IMR-90 (cell line): ENCODE data around the gene IL17B.

Experiments used
- CEBPB ChIP-seq: IDR thresholded peaks from 2 replicates; pipeline ENCODE4 v1.6.1; 2012; ENCODE audit warnings: low read depth, low read length, improper control_type of control experiment
- CHD1 ChIP-seq: IDR thresholded peaks from 2 replicates; pipeline ENCODE4 v1.6.1; 2012; ENCODE audit warnings: low read depth, low read length, improper control_type of control experiment
- CTCF ChIP-seq: conservative IDR thresholded peaks from 2 replicates; pipeline ENCODE4 v1.5.1; 2012; ENCODE audit warnings: mild to moderate bottlenecking, low read depth, low read length, improper control_type of control experiment
- ELK1 ChIP-seq: fragments of 150-350 bp; IDR thresholded peaks from 2 replicates; pipeline ENCODE4 v1.6.1; 2016; ENCODE audit warnings: low read depth, mild to moderate bottlenecking, low read length, moderate library complexity, borderline replicate concordance
- FOS ChIP-seq: fragments of 150-350 bp; IDR thresholded peaks from 2 replicates; pipeline ENCODE4 v1.6.1; 2016; ENCODE audit warnings: low read depth, low read length
- MAFK ChIP-seq: IDR thresholded peaks from 2 replicates; pipeline ENCODE4 v1.6.1; 2012; ENCODE audit warnings: low read depth, low read length, improper control_type of control experiment
- MXI1 ChIP-seq: IDR thresholded peaks from 2 replicates; pipeline ENCODE4 v1.6.1; 2012; ENCODE audit warnings: low read depth, mild to moderate bottlenecking, low read length, moderate library complexity, borderline replicate concordance
- POLR2A ChIP-seq: IDR thresholded peaks from 2 replicates; pipeline ENCODE4 v1.6.1; 2012; ENCODE audit warnings: mild to moderate bottlenecking, low read depth, low read length
- RAD21 ChIP-seq: IDR thresholded peaks from 2 replicates; pipeline ENCODE4 v1.6.1; 2012; ENCODE audit warnings: low read length, improper control_type of control experiment
- RCOR1 ChIP-seq: IDR thresholded peaks from 2 replicates; pipeline ENCODE4 v1.6.1; 2012; ENCODE audit warnings: mild to moderate bottlenecking, low read length, improper control_type of control experiment; ENCODE audit not compliant: insufficient replicate concordance
- RFX5 ChIP-seq: IDR thresholded peaks from 2 replicates; pipeline ENCODE4 v1.8.0; 2012; ENCODE audit warnings: low read depth, mild to moderate bottlenecking, low read length, moderate library complexity
- SMC3 ChIP-seq: fragments of 150-350 bp; IDR thresholded peaks from 2 replicates; pipeline ENCODE4 v1.6.1; 2016; ENCODE audit warnings: low read depth, mild to moderate bottlenecking, antibody characterized with exemption, low read length, moderate library complexity
- USF2 ChIP-seq: fragments of 150-350 bp; IDR thresholded peaks from 2 replicates; pipeline ENCODE4 v1.6.1; 2017; ENCODE audit warnings: mild to moderate bottlenecking, antibody characterized with exemption, low read length, low read depth

DNA sequence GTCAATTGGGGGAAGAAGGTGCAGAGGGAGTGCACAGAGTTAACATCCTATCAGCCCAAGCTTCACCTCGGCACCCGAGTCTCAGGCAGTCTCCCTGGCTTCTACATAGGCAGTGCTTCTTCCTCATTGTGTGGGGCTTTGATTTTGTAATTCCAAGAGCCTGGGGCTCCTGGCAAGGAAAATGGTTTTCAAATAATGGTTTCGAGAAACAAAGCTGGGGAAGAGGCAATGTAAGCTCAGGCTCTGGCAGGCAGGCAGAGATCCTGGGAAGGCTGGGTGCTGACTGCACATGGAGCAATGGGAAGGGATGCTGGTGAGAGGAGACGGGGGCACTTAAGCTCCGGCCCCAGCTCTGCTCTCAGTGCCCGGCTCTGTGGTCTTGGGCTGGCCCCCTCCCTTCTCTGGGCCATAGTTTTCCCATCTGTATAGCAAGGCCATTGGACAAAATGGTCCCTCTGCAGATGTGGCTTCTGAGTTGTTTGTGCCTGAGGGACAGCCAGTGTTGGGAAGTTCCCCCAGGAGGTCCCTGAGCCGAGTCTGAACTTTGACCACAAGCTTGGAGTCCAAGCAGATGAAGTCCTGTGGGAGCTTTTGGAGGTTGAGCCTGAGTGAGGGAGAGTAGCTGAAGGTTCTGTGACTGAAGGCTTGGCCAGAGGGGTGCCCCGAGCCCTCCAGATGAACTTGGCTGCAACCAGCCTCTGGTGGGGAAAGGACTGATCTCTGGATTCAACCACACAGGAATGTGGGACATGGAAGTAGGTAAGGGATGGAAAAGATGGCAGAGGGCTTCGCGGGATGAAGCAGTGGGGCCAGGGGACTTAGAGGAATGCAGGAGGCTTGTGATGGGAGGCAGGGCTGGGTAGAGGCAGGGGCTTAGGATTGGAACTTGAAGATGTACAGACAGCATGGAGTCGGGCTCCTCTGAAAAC, 28.5 kb upstream of the IL17B start:
- TF ChIP-seq RAD21 = no peak
- no peak for TF ChIP-seq CTCF
- no peak for TF ChIP-seq CEBPB
- no peak for TF ChIP-seq MXI1
- TF ChIP-seq POLR2A = no peak
- TF ChIP-seq SMC3 = no peak
- TF ChIP-seq CHD1 = no peak
- no peak for TF ChIP-seq USF2
- no peak for TF ChIP-seq FOS
- TF ChIP-seq MAFK = no peak
- no peak for TF ChIP-seq ELK1
- no peak for TF ChIP-seq RFX5
- no peak for TF ChIP-seq RCOR1
